ENCODE measurements around the gene RBFOX2.

DNA sequence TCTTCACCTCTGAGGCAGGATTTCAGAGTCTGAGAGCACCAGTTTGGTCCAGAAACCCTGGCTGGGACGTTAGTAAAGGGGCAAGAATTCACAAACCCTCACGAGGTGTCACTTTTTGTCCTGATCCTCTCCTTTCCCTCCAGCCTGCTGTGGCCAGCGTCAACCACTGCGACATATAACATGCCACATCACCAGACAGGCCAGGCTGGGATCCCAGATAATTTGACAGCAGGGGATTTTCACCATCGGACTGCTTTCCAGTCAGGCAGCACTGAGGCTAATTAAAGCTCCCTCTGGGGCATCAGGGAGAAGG is 36.8 kb upstream of the RBFOX2 start:
- TF ChIP-seq, protein P1, sequence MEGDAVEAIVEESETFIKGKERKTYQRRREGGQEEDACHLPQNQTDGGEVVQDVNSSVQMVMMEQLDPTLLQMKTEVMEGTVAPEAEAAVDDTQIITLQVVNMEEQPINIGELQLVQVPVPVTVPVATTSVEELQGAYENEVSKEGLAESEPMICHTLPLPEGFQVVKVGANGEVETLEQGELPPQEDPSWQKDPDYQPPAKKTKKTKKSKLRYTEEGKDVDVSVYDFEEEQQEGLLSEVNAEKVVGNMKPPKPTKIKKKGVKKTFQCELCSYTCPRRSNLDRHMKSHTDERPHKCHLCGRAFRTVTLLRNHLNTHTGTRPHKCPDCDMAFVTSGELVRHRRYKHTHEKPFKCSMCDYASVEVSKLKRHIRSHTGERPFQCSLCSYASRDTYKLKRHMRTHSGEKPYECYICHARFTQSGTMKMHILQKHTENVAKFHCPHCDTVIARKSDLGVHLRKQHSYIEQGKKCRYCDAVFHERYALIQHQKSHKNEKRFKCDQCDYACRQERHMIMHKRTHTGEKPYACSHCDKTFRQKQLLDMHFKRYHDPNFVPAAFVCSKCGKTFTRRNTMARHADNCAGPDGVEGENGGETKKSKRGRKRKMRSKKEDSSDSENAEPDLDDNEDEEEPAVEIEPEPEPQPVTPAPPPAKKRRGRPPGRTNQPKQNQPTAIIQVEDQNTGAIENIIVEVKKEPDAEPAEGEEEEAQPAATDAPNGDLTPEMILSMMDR (IDR thresholded peaks at IDR 0.05) = no peak
- TF ChIP-seq POLR2A (IDR thresholded peaks at IDR 0.05) (no peak), POLR2AphosphoS5 (IDR thresholded peaks at IDR 0.05; ENCODE audit: insufficient read depth in 1 of 2, low read depth in 1 of 2) (no peak)
